ENCODE results near the gene LHFPL5.

DNA sequence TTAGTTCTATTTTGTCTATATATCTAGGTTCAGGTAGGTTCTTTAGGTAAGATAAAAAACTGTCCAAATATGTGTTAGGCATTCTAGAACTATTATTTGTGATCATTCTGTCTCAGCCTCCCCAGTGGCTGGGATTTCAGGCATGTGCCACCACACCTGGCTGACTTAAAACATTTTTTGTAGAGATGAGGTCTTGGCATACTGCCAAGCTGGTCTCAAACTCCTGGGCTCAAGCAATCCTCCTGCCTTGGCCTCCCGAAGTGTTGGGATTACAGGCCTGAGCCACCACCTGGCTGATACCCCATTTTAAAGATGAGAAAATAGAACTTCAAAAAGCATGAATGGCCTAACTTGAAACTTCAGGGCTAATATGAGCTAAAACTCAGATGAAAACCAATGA is 33.9 kb downstream of the LHFPL5 start:
- TF ChIP-seq SIN3A (IDR thresholded peaks at IDR 0.05; ENCODE audit: low read depth), result no peak
- TF ChIP-seq, protein P1, sequence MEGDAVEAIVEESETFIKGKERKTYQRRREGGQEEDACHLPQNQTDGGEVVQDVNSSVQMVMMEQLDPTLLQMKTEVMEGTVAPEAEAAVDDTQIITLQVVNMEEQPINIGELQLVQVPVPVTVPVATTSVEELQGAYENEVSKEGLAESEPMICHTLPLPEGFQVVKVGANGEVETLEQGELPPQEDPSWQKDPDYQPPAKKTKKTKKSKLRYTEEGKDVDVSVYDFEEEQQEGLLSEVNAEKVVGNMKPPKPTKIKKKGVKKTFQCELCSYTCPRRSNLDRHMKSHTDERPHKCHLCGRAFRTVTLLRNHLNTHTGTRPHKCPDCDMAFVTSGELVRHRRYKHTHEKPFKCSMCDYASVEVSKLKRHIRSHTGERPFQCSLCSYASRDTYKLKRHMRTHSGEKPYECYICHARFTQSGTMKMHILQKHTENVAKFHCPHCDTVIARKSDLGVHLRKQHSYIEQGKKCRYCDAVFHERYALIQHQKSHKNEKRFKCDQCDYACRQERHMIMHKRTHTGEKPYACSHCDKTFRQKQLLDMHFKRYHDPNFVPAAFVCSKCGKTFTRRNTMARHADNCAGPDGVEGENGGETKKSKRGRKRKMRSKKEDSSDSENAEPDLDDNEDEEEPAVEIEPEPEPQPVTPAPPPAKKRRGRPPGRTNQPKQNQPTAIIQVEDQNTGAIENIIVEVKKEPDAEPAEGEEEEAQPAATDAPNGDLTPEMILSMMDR (IDR thresholded peaks at IDR 0.05 in 2 of 3, conservative IDR thresholded peaks at IDR 0.05 in 1 of 3; ENCODE audit: borderline replicate concordance in 1 of 3, insufficient read depth in 1 of 3, low read depth in 2 of 3, low read length in 2 of 3), result no peak
- no peak for TF ChIP-seq EZH2 (IDR thresholded peaks at IDR 0.05)
- TF ChIP-seq POLR2AphosphoS5 (IDR thresholded peaks at IDR 0.05; ENCODE audit: low read depth, low read length), result no peak
- TF ChIP-seq, protein P2, sequence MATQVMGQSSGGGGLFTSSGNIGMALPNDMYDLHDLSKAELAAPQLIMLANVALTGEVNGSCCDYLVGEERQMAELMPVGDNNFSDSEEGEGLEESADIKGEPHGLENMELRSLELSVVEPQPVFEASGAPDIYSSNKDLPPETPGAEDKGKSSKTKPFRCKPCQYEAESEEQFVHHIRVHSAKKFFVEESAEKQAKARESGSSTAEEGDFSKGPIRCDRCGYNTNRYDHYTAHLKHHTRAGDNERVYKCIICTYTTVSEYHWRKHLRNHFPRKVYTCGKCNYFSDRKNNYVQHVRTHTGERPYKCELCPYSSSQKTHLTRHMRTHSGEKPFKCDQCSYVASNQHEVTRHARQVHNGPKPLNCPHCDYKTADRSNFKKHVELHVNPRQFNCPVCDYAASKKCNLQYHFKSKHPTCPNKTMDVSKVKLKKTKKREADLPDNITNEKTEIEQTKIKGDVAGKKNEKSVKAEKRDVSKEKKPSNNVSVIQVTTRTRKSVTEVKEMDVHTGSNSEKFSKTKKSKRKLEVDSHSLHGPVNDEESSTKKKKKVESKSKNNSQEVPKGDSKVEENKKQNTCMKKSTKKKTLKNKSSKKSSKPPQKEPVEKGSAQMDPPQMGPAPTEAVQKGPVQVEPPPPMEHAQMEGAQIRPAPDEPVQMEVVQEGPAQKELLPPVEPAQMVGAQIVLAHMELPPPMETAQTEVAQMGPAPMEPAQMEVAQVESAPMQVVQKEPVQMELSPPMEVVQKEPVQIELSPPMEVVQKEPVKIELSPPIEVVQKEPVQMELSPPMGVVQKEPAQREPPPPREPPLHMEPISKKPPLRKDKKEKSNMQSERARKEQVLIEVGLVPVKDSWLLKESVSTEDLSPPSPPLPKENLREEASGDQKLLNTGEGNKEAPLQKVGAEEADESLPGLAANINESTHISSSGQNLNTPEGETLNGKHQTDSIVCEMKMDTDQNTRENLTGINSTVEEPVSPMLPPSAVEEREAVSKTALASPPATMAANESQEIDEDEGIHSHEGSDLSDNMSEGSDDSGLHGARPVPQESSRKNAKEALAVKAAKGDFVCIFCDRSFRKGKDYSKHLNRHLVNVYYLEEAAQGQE (IDR thresholded peaks at IDR 0.05; ENCODE audit: low read depth), result no peak
- TF ChIP-seq ZNF274 (IDR thresholded peaks at IDR 0.05; ENCODE audit: low read depth, low read length), result no peak
- no peak for TF ChIP-seq EZH2phosphoT487 (IDR thresholded peaks at IDR 0.05; ENCODE audit: borderline replicate concordance)
- TF ChIP-seq EGR1 (IDR thresholded peaks at IDR 0.05; ENCODE audit: low read depth), result no peak
